ENCODE measurements around the gene ETV1.

ETV1 gene

GRCh38 chr7:13986208-13986607 lies 3.3 kb downstream of the ETV1 start:
- no peak for DNase-seq

- no peak for DNase-seq
These were observed 4.4 kb downstream of the ETV1 start for GRCh38 chr7:13984831-13985685.

DNA sequence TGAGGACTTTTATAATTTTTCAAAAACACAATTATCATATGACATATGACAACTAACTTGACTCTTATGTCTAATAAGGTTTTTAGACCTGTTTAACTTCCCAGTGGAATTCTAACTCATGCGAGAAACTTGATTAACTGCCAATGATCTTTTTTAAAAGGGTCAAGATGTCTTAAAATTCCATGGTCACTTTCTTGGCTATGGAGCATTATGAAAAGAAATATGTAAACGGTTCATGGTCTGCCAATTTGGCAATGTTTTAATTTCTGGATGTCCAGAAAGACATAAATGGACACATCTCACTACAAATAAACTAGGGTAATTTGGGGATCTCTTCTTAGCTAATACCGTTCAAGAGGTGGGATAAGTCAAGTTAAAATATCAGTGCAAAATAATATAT lies 5.4 kb downstream of the ETV1 start:
- no peak for DNase-seq

- no peak for DNase-seq
These were observed 6.4 kb downstream of the ETV1 start for GRCh38 chr7:13982940-13983677.

- no peak for DNase-seq
These were observed 8.4 kb downstream of the ETV1 start for GRCh38 chr7:13981070-13981469.

DNA sequence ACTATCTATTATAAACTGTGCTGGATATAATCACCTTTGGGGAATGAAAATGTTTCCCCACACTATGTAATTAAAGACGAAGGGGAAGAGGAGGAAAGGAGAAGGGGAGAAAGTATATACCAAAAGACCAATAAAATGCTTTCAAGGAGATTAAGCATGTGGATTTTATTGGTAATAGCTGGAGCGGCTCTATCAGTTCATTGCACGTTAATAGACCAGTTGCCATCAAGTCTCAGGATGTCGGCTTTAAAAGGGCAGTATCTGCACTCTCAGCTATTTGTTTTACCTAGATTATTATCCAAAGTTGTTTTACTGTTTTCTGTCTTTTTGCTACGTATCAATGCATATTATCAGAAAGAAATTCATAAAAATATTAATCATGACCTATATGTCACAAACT lies 9.0 kb downstream of the ETV1 start:
- no peak for DNase-seq

DNA sequence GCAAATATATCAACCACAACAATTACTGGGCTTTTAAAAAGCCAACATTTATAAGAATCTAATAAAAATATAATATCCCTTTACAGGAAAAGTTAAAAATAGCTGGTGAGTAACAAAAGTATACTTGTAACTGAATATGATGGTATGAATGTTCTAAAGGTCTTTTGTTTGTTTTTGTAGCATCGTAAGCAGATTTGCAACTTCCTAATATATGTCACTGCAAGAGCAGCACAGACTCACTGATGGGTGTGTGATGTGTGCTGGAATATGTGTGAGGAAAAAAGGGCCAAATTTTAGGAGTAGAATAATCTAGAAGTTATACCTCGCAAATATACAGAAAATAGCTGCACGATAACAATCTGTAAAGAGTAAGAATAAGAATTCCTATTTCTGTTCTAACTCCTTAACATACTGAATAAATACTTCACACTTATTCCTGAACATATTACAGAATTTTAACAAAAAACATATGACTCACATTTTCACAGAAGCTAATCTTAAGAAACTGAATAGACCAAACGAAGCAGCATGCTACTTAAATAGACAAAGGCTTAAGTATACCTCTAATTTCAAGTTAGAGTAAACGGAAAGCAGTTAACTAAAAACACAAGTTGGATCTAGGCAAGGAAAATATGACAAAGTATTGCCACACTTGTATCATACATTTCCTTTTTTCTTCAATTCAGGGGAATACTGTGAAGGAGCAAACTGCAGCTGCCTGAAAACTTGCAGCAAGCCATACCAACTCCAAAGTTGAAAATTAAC lies 9.6 kb downstream of the ETV1 start:
- DNase-seq = no peak

DNA sequence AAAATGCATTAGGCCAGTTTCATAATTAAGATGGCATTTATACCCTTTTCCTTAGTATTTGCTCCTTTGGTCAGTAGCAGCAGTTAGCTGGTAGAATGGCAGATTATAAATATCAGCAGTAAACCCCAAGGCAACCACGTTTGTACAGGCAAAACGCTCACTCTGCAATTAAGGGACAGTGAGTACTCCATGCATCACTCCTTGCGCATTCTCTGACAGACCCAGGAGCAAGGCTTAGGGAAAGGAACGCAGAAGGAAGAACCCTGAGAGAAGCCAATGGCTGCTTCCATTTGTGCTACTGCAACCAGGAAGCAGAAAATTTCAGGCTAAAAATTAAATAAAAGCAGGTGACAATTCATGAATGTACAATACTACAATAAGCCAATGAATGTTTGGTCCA lies 12.9 kb downstream of the ETV1 start:
- no peak for DNase-seq

GRCh38 chr7:13965077-13965476 lies 24.4 kb downstream of the ETV1 start:
- DNase-seq = no peak

DNA sequence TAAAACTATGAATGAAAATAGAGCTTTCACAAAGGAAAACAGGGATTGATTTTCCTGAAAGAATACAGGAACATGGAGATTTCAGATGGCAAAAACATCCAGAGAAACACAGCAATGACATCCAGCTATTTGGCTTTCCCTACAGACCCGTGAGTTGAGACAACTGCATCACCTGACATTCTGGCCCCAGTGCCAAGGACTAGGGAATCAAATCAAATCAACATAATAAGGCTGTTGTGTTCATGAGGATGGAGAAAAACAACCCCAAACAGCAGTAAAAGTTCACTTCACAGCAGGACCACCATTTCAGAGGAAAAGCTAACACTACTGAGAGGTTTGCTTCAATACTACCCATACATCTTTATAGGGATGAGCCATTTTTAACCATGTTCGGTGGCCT lies 25.5 kb downstream of the ETV1 start:
- no peak for DNase-seq

- DNase-seq = no peak
These were observed 34.0 kb downstream of the ETV1 start for GRCh38 chr7:13955494-13955893.

DNA sequence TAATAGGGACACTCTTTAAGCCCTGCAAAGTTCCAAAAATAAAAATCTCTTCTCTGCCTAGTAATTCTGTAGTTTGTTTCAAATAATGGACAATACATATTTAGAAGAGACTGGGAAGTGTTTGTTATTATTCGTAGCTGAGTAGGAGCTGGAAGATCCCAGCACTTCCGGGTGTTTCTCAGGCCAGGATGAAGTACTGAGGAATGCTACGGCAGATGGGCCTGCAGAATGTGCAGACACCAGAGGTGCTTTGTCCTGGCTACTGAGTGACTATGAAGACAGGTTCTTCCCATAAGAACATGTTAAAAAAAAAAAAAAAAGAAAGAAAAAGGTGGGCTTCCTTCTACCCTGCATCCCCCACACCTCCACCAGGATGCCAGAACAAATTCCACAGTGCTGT lies 36.1 kb downstream of the ETV1 start:
- DNase-seq = no peak

- DNase-seq = no peak
These were observed 36.5 kb downstream of the ETV1 start for GRCh38 chr7:13952921-13953320.

- no peak for DNase-seq
These were observed 39.5 kb downstream of the ETV1 start for GRCh38 chr7:13949939-13950338.

DNA sequence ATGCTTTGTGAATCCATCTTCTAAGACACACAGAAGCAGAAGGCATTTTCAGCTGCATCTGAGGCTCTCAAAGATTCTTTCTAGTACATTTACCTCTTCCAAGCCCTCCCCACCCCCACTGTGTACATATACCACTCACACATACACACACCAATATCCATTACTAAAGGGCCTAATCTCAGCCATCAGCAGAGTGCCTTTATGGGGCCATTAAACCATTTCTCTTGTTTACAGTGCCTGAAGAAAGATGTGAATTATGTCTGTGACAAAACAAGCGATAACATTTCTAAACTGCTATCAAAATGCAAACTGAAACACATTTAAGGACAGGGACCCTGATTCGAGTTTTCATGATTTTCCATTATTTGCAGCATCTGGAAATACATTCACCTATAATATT lies 40.0 kb downstream of the ETV1 start:
- no peak for DNase-seq

DNA sequence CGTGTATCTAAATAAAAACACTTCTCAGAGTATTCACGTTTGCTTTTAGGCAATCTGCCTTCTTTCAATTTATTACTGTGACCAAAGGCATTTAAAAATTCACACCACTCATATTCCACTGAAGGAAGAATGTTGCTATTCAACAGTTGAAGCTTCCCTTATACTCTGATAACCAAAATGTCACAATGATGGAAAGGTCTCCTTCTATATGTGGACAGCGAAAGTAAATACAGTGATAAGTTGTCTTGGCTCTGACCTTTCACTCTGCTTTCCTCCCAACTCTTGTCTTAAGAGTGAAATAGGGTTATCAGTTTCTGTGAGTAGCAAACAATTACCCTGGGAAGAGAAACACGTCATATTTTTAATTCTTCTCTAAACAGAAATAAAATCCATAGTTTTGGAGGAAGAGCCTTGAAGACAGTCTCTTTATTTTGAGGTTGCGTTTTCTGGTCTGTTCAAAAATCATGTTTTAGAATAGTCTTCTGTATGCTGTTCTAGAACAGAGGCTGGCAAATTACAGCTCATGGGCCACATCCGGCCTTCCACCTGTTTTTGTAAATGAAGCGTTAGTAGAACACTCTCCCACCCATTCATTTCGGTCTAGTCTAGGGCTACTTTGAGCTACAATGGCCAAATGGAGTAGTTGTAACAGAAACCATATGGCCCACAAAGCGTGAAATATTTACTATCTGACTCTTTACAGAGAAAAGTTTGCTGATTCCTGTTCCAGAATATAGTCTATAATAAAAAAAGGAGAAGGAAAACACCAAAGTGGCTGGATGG lies 41.3 kb downstream of the ETV1 start:
- DNase-seq = no peak

GRCh38 chr7:13947535-13947934 lies 41.9 kb downstream of the ETV1 start:
- no peak for DNase-seq

- no peak for DNase-seq
These were observed 43.3 kb downstream of the ETV1 start for GRCh38 chr7:13946181-13946580.

DNA sequence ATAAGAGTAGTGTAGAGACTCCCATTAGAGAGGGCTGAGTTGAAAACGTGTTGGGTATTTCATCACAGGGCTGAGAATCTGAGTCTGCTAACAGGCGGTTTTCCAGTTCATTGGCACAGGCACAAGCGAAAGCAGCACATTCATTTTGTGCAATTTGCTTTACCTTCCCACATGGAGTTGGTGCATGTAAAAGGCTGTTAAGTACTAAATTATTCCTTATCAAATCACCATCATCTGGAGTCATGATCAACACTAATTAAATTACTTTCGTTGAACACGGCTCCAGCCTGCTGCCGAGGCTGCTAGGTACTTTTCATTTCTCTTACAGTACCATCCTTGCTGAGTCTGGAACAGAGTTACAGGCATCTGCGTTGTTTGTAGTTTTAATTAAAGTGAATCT lies 43.8 kb downstream of the ETV1 start:
- DNase-seq = no peak

DNA sequence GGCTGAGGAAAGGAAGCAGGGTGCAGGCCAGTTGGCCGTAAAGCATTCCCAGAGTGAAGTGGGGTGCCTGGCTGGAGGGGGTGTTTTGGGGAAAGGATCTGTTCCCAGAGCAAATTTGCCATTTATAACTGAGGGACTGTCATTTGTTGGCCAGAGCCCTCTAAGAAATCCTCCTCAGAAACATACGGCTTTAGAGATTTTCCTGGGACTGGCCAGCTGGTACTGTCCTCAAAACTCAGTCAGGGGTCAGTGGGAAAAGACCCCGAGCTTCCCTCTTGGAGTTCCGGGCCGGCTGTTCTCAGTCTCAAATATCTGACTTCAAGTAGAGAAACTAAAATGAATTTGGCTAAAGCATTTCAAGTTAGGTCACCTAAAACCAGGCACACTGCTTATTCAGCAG lies 55.9 kb downstream of the ETV1 start:
- no peak for DNase-seq

DNA sequence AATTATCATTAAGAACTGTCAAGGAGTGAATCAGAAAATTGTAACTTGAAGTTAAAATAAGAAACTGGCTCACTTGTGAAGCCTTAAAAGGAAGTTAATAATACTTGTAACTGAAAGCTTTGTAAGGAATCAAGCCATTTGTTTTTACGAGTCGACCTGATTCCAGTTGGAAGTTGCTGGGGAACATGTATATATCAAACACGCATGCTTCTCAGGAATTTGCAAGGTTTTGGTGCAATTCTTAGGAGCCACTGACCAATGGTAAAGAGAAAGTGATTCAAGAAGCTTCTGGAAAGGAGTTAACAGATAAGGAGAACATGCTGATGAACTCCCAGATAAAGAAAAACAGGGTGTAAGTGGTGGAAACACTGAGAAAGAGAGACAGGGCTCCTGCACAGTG lies 56.4 kb downstream of the ETV1 start:
- no peak for DNase-seq

DNA sequence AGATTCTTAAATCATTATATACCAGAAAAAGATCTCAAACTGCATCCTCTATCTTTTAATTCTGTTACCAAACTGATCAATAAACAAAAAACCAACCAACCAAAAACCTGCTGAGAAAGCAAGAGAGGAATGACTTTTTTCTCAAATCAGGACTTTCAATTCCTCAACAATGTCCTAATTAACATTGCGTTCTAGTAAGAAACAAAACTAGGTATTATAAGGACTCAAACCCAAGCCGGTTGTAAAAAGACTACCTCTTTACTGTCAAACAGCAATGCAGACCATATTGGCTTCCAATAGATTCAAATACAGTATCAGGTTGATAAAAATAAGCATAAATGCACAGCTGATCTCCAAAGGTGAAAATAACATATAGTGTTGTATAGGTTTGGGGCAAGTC lies 57.3 kb downstream of the ETV1 start:
- DNase-seq = no peak

DNA sequence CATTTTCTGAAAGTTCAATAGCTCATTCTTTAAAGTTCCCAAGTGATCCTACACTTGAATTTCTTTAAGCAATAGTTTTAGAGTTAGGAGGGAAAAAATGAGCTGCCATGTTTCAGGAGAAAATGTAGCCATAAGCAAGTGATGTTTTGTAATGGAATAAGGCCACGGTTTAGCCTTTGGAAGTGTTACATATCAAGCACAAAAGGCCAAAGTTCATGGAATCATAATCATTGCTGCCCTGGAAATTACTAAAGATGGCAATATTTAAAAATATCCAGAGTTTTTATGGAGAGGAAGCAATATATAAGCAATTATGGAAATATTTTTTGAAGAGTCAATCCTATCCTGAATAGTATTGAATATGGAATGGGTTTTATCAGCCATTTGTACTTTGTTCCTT lies 68.4 kb downstream of the ETV1 start:
- DNase-seq = no peak
